Neural progenitor cell (in vitro differentiated cells): ENCODE data around the gene ZNF521. TPM values are rescaled to one million over a fixed set of nuclear protein-coding genes. Genes with fewer than 3 reads are reported as not detected.

Experiments used
- DNase-seq: peaks from one replicate; pipeline ENCODE4 v3.0.0-alpha.2; 2016; ENCODE audit warnings: low spot score
- H2AFZ ChIP-seq: fragments of 200-600 bp; sonication (generic); replicated peaks from 2 replicates; pipeline ENCODE4 v1.6.1; 2016; ENCODE audit warnings: antibody characterized with exemption
- H3F3A ChIP-seq: fragments of 200-600 bp; sonication (generic); 2 replicates; pipeline ENCODE4 v1.6.1; 2016; ENCODE audit warnings: antibody characterized with exemption, low read depth
- H3K27ac ChIP-seq: fragments of 200-600 bp; sonication (generic); 2 replicates; pipeline ENCODE4 v1.5.1; 2016; ENCODE audit warnings: mild to moderate bottlenecking
- H3K27me3 ChIP-seq: fragments of 200-600 bp; sonication (generic); 2 replicates; pipeline ENCODE4 v1.6.1; 2016; ENCODE audit warnings: mild to moderate bottlenecking, moderate library complexity
- H3K36me3 ChIP-seq: fragments of 200-600 bp; sonication (generic); 2 replicates; pipeline ENCODE4 v1.5.1; 2016
- H3K4me1 ChIP-seq: fragments of 200-600 bp; sonication (generic); 2 replicates; pipeline ENCODE4 v1.6.1; 2016; ENCODE audit warnings: mixed run types
- H3K4me2 ChIP-seq: fragments of 200-600 bp; sonication (generic); 2 replicates; pipeline ENCODE4 v1.6.1; 2016
- H3K4me3 ChIP-seq: fragments of 200-600 bp; sonication (generic); 2 replicates; pipeline ENCODE4 v1.5.1; 2016
- H3K79me2 ChIP-seq: fragments of 200-600 bp; sonication (generic); 2 replicates; pipeline ENCODE4 v1.6.1; 2016; ENCODE audit warnings: low read depth
- H3K9ac ChIP-seq: fragments of 200-600 bp; sonication (generic); 2 replicates; pipeline ENCODE4 v1.6.1; 2016
- H3K9me3 ChIP-seq: fragments of 200-600 bp; sonication (generic); 2 replicates; pipeline ENCODE4 v1.5.1; 2016; ENCODE audit warnings: low read depth
- H4K20me1 ChIP-seq: fragments of 200-600 bp; sonication (generic); 2 replicates; pipeline ENCODE4 v1.6.1; 2016; ENCODE audit warnings: low read depth
- H3K27ac Mint-ChIP-seq: 3 replicates; pipeline ENCODE4 v1.8.0; 2021; ENCODE audit warnings: mixed read lengths
- H3K27me3 Mint-ChIP-seq: 2 replicates; pipeline ENCODE4 v1.8.0; 2022; ENCODE audit warnings: low read depth, mild to moderate bottlenecking, inconsistent platforms, moderate library complexity, mixed read lengths; ENCODE audit not compliant: insufficient read depth
- H3K36me3 Mint-ChIP-seq: 3 replicates; pipeline ENCODE4 v1.8.0; 2021; ENCODE audit warnings: mixed read lengths
- H3K4me1 Mint-ChIP-seq: 3 replicates; pipeline ENCODE4 v1.8.0; 2021; ENCODE audit warnings: mixed read lengths
- H3K4me3 Mint-ChIP-seq: 3 replicates; pipeline ENCODE4 v1.8.0; 2021; ENCODE audit warnings: mild to moderate bottlenecking, moderate library complexity, mixed read lengths
- H3K9me3 Mint-ChIP-seq: 3 replicates; pipeline ENCODE4 v1.8.0; 2020; ENCODE audit warnings: mixed read lengths
- CTCF ChIP-seq: fragments of 200-600 bp; sonication (generic); IDR thresholded peaks from 2 replicates; pipeline ENCODE4 v1.5.1; 2017; ENCODE audit warnings: antibody characterized with exemption, mild to moderate bottlenecking
- EZH2 ChIP-seq: fragments of 200-600 bp; sonication (generic); IDR thresholded peaks from 2 replicates; pipeline ENCODE4 v1.6.1; 2017; ENCODE audit warnings: antibody characterized with exemption, mild to moderate bottlenecking, moderate library complexity
- EZH2phosphoT487 ChIP-seq: fragments of 200-600 bp; sonication (generic); IDR thresholded peaks from 2 replicates; pipeline ENCODE4 v1.6.1; 2017; ENCODE audit warnings: antibody characterized with exemption
- total RNA-seq: library from RNA; depleted of rRNA; stranded (reverse); fragments of >200 nt; gene quantifications from 2 replicates; pipeline ENCODE4 v1.2.3, GENCODE V29; 2015; ENCODE audit warnings: low replicate concordance

The ZNF521 gene
- total RNA-seq, 1 donor from 2014 or later = 136 TPM

- peaks cover 4% of the 10 kb centered on the region for H3K36me3 ChIP-seq
- H3K4me3 Mint-ChIP-seq = peak overlapping the region; percentile 4
- no peaks in the 10 kb centered on the region for H3K27me3 Mint-ChIP-seq
- H3F3A ChIP-seq = peaks cover 40% of the 10 kb centered on the region
- no peak overlapping the region for H2AFZ ChIP-seq
- H3K4me1 Mint-ChIP-seq = peaks cover 15% of the 10 kb centered on the region
- no peaks in the 10 kb centered on the region for H3K9me3 Mint-ChIP-seq
- no peak overlapping the region for H3K4me3 ChIP-seq
- no peaks in the 10 kb centered on the region for H3K27me3 ChIP-seq
- peak overlapping the region; percentile 62 for H3K27ac Mint-ChIP-seq
- peaks cover 100% of the 10 kb centered on the region for H4K20me1 ChIP-seq
- DNase-seq = no peak
- H3K27ac ChIP-seq = no peak overlapping the region
- no peak overlapping the region for H3K9ac ChIP-seq
- no peaks in the 10 kb centered on the region for H3K9me3 ChIP-seq
- no peak overlapping the region for H3K4me2 ChIP-seq
- peaks cover 56% of the 10 kb centered on the region for H3K4me1 ChIP-seq
- TF ChIP-seq EZH2 = no peak
- TF ChIP-seq CTCF = no peak
- no peak for TF ChIP-seq EZH2phosphoT487
- H3K79me2 ChIP-seq = peaks cover 97% of the 10 kb centered on the region
- H3K36me3 Mint-ChIP-seq = peaks cover 19% of the 10 kb centered on the region
These were observed 63.5 kb downstream of the ZNF521 start for GRCh38 chr18:25288340-25288938.

GRCh38 chr18:25287106-25287505 is 64.9 kb downstream of the ZNF521 start:
- peaks cover 97% of the 10 kb centered on the region for H3K79me2 ChIP-seq
- Mint-ChIP-seq H3K27ac (no peak overlapping the region), H3K4me1 (peaks cover 11% of the 10 kb centered on the region), H3K36me3 (peaks cover 9% of the 10 kb centered on the region), H3K9me3 (no peaks in the 10 kb centered on the region), H3K4me3 (no peak overlapping the region), H3K27me3 (no peaks in the 10 kb centered on the region)
- no peak overlapping the region for H3K4me3 ChIP-seq
- no peaks in the 10 kb centered on the region for H3K27me3 ChIP-seq
- H4K20me1 ChIP-seq = peaks cover 100% of the 10 kb centered on the region
- TF ChIP-seq EZH2phosphoT487 (no peak), CTCF (no peak)
- no peak overlapping the region for H2AFZ ChIP-seq
- H3K4me2 ChIP-seq = peak overlapping the region; percentile 28
- peaks cover 4% of the 10 kb centered on the region for H3K36me3 ChIP-seq
- no peak for DNase-seq
- H3K9me3 ChIP-seq = no peaks in the 10 kb centered on the region
- H3K4me1 ChIP-seq = peaks cover 69% of the 10 kb centered on the region
- H3K27ac ChIP-seq = peak overlapping the region; percentile 52
- H3F3A ChIP-seq = peaks cover 47% of the 10 kb centered on the region
- no peak overlapping the region for H3K9ac ChIP-seq

- H3K4me1 Mint-ChIP-seq = peaks cover 15% of the 10 kb centered on the region
- no peaks in the 10 kb centered on the region for H3K27me3 ChIP-seq
- H3K36me3 ChIP-seq = no peaks in the 10 kb centered on the region
- H3K27me3 Mint-ChIP-seq = no peaks in the 10 kb centered on the region
- no peak for TF ChIP-seq CTCF
- TF ChIP-seq EZH2 = no peak
- TF ChIP-seq EZH2phosphoT487 = no peak
- H3K9me3 ChIP-seq = no peaks in the 10 kb centered on the region
- H4K20me1 ChIP-seq = peaks cover 100% of the 10 kb centered on the region
- H3K27ac Mint-ChIP-seq = no peak overlapping the region
- H3K9ac ChIP-seq = no peak overlapping the region
- no peak overlapping the region for H3K4me3 Mint-ChIP-seq
- no peaks in the 10 kb centered on the region for H3K9me3 Mint-ChIP-seq
- peak overlapping the region; percentile 60 for H3K4me2 ChIP-seq
- DNase-seq = peak; percentile 39
- peaks cover 98% of the 10 kb centered on the region for H3K79me2 ChIP-seq
- peaks cover 47% of the 10 kb centered on the region for H3F3A ChIP-seq
- peaks cover 10% of the 10 kb centered on the region for H3K36me3 Mint-ChIP-seq
- peak overlapping the region; percentile 51 for H3K27ac ChIP-seq
- peaks cover 90% of the 10 kb centered on the region for H3K4me1 ChIP-seq
- peak overlapping the region; percentile 21 for H3K4me3 ChIP-seq
- H2AFZ ChIP-seq = no peak overlapping the region
These were observed 67.0 kb downstream of the ZNF521 start for GRCh38 chr18:25284861-25285550.
